Measurements from ENCODE around the gene CD47.

The CD47 gene

GRCh38 chr3:108044699-108045098 is 46.1 kb downstream of the CD47 start:
- Histone ChIP-seq H3K4me3 (ENCODE audit: low read depth in 1 of 2, low read length in 2 of 2) (no peak overlapping the region), H3K79me2 (ENCODE audit: insufficient read depth, low read length) (no peaks in the 10 kb centered on the region), H3K4me2 (ENCODE audit: insufficient read depth, low read length) (no peak overlapping the region), H3K27me3 (ENCODE audit: insufficient read depth, low read length, poor library complexity) (no peaks in the 10 kb centered on the region), H3K9me3 (ENCODE audit: insufficient read depth, low read length, severe bottlenecking) (no peaks in the 10 kb centered on the region), H2AFZ (ENCODE audit: low read depth, low read length) (no peak overlapping the region), H3K27ac (ENCODE audit: low read length) (no peak overlapping the region), H3K36me3 (ENCODE audit: insufficient read depth, low read length) (peaks cover 48% of the 10 kb centered on the region), H3K9ac (ENCODE audit: low read depth, low read length) (no peak overlapping the region), H3K4me1 (ENCODE audit: insufficient read depth, low read length) (no peaks in the 10 kb centered on the region), H4K20me1 (ENCODE audit: insufficient read depth, low read length) (0 out of 2 replicates have a peak, but pooled peaks cover 5% of the 10 kb centered on the region)
- no peak for TF ChIP-seq CTCF (IDR thresholded peaks at IDR 0.05; ENCODE audit: borderline replicate concordance, extremely low read depth, low read length, poor library complexity, severe bottlenecking)
- ATAC-seq (ENCODE audit: insufficient read depth, low read depth) (no peak), DNase-seq (no peak)

DNA sequence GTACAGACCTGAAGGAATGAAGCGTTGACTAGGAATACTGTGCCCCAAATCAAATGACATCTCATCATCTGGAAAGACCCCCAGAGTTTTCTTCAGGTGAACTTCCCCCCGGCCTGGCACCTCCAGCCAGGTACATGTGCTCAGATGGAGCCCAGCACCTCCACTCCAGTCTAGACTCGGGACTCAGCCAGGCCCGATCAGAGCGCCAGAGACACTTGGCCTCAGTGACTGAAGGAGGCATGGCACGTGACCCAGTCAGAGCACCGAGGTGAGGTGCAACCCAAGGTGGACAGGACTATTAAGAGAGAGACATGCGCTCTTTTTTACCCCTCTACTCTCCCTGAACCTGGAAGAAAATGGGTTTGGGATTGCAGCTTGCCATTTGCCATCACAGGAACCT is 48.5 kb downstream of the CD47 start:
- H2AFZ ChIP-seq (ENCODE audit: low read depth, low read length) = no peak overlapping the region
- no peak overlapping the region for H3K9ac ChIP-seq (ENCODE audit: low read depth, low read length)
- H3K4me1 ChIP-seq (ENCODE audit: insufficient read depth, low read length) = no peaks in the 10 kb centered on the region
- no peak for DNase-seq
- H3K36me3 ChIP-seq (ENCODE audit: insufficient read depth, low read length) = peaks cover 40% of the 10 kb centered on the region
- 0 out of 2 replicates have a peak, but pooled peaks cover 5% of the 10 kb centered on the region for H4K20me1 ChIP-seq (ENCODE audit: insufficient read depth, low read length)
- no peak for TF ChIP-seq EZH2 (IDR thresholded peaks at IDR 0.05; ENCODE audit: borderline replicate concordance, low read depth, low read length, severe bottlenecking)
- no peak for TF ChIP-seq CTCF (IDR thresholded peaks at IDR 0.05; ENCODE audit: borderline replicate concordance, extremely low read depth, low read length, poor library complexity, severe bottlenecking)
- H3K27me3 ChIP-seq (ENCODE audit: insufficient read depth, low read length, poor library complexity) = no peaks in the 10 kb centered on the region
- no peak for ATAC-seq (ENCODE audit: insufficient read depth, low read depth)
- no peaks in the 10 kb centered on the region for H3K79me2 ChIP-seq (ENCODE audit: insufficient read depth, low read length)
- H3K4me3 ChIP-seq (ENCODE audit: low read depth in 1 of 2, low read length in 2 of 2) = no peak overlapping the region
- no peaks in the 10 kb centered on the region for H3K9me3 ChIP-seq (ENCODE audit: insufficient read depth, low read length, severe bottlenecking)
- H3K27ac ChIP-seq (ENCODE audit: low read length) = no peak overlapping the region
- no peak overlapping the region for H3K4me2 ChIP-seq (ENCODE audit: insufficient read depth, low read length)

DNA sequence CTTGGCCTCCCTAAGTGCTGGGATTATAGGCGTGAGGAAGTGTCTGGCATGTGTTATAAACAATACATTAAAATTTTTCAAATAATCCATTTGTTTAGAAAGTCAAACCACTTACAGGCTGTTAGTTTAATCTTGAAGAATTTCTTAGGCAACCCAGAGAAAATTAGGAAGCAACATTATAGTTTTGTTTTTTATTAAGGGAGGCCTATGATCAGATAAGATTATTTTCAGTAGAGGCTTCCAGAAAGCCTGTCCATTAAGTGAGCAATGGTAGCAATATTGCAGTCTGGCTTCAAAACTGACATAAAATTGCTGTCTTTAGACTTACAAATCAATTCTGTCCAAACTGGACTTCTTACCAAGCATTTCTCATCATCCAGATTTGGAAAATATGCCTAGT is 49.6 kb downstream of the CD47 start:
- Histone ChIP-seq H3K79me2 (ENCODE audit: insufficient read depth, low read length) (no peaks in the 10 kb centered on the region), H3K4me1 (ENCODE audit: insufficient read depth, low read length) (no peaks in the 10 kb centered on the region; the same call in 1 of the 2 replicates), H3K27ac (ENCODE audit: low read length) (no peak overlapping the region), H3K4me3 (ENCODE audit: low read depth in 1 of 2, low read length in 2 of 2) (no peak overlapping the region), H4K20me1 (ENCODE audit: insufficient read depth, low read length) (0 out of 2 replicates have a peak, but pooled peaks cover under 1% of the 10 kb centered on the region), H3K9me3 (ENCODE audit: insufficient read depth, low read length, severe bottlenecking) (no peaks in the 10 kb centered on the region), H3K4me2 (ENCODE audit: insufficient read depth, low read length) (no peak overlapping the region), H3K27me3 (ENCODE audit: insufficient read depth, low read length, poor library complexity) (no peaks in the 10 kb centered on the region), H2AFZ (ENCODE audit: low read depth, low read length) (no peak overlapping the region), H3K9ac (ENCODE audit: low read depth, low read length) (no peak overlapping the region), H3K36me3 (ENCODE audit: insufficient read depth, low read length) (peaks cover 32% of the 10 kb centered on the region)
- TF ChIP-seq CTCF (IDR thresholded peaks at IDR 0.05; ENCODE audit: borderline replicate concordance, extremely low read depth, low read length, poor library complexity, severe bottlenecking) (no peak), EZH2 (IDR thresholded peaks at IDR 0.05; ENCODE audit: borderline replicate concordance, low read depth, low read length, severe bottlenecking) (no peak)
- DNase-seq = no peak
- ATAC-seq (ENCODE audit: insufficient read depth, low read depth) = no peak

GRCh38 chr3:108037770-108038169 is 53.1 kb downstream of the CD47 start:
- no peak for ATAC-seq (ENCODE audit: insufficient read depth, low read depth)
- no peak for TF ChIP-seq CTCF (IDR thresholded peaks at IDR 0.05; ENCODE audit: borderline replicate concordance, extremely low read depth, low read length, poor library complexity, severe bottlenecking)
- TF ChIP-seq EZH2 (IDR thresholded peaks at IDR 0.05; ENCODE audit: borderline replicate concordance, low read depth, low read length, severe bottlenecking) = no peak

More at GRCh38 chr3:108037770-108038169, 53.1 kb downstream of the CD47 start:
- Histone ChIP-seq H3K9ac (ENCODE audit: low read depth, low read length) (no peak overlapping the region), H3K79me2 (ENCODE audit: insufficient read depth, low read length) (no peaks in the 10 kb centered on the region), H3K27ac (ENCODE audit: low read length) (no peak overlapping the region), H2AFZ (ENCODE audit: low read depth, low read length) (no peak overlapping the region), H3K9me3 (ENCODE audit: insufficient read depth, low read length, severe bottlenecking) (no peaks in the 10 kb centered on the region), H3K27me3 (ENCODE audit: insufficient read depth, low read length, poor library complexity) (no peaks in the 10 kb centered on the region), H3K36me3 (ENCODE audit: insufficient read depth, low read length) (peaks cover 18% of the 10 kb centered on the region), H3K4me3 (ENCODE audit: low read depth in 1 of 2, low read length in 2 of 2) (no peak overlapping the region), H3K4me2 (ENCODE audit: insufficient read depth, low read length) (no peak overlapping the region), H3K4me1 (ENCODE audit: insufficient read depth, low read length) (no peaks in the 10 kb centered on the region; the same call in 1 of the 2 replicates), H4K20me1 (ENCODE audit: insufficient read depth, low read length) (no peaks in the 10 kb centered on the region)
- no peak for DNase-seq

Data from DND-41 (cell line).